Esophagus (tissue), 2 donors: ENCODE measurements around the gene ARHGEF11. TPM values are rescaled to one million over a fixed set of nuclear protein-coding genes. Genes with fewer than 3 reads are reported as not detected.
A peak's percentile ranks its signal among the peaks of the same experiment; 100 is the strongest.

Experiments used
- H3K27ac ChIP-seq, 2 donors: one replicate each; pipeline ENCODE4 v1.5.1; 2013; ENCODE audit warnings: low read depth in 2 of 2, mild to moderate bottlenecking in 2 of 2, inconsistent platforms in 1 of 2, low read length in 1 of 2, moderate library complexity in 1 of 2
- H3K27me3 ChIP-seq, 2 donors: one replicate each; pipeline ENCODE4 v1.6.1; 2013; ENCODE audit warnings: low read length in 2 of 2, control low read depth in 1 of 2, mild to moderate bottlenecking in 1 of 2; ENCODE audit not compliant: insufficient read depth in 2 of 2, control insufficient read depth in 1 of 2
- H3K36me3 ChIP-seq, 2 donors: one replicate each; pipeline ENCODE4 v1.6.1; 2013; ENCODE audit warnings: low read length in 1 of 2; ENCODE audit not compliant: control insufficient read depth in 2 of 2, insufficient read depth in 2 of 2
- H3K4me1 ChIP-seq, 2 donors: one replicate each; pipeline ENCODE4 v1.6.1; 2013; ENCODE audit warnings: low read length in 1 of 2; ENCODE audit not compliant: control insufficient read depth in 2 of 2, insufficient read depth in 2 of 2
- H3K4me3 ChIP-seq, 2 donors: one replicate each; pipeline ENCODE4 v1.5.1; 2013; ENCODE audit warnings: low read length in 2 of 2, mild to moderate bottlenecking in 2 of 2, low read depth in 1 of 2, moderate library complexity in 1 of 2
- H3K9me3 ChIP-seq, 2 donors: one replicate each; pipeline ENCODE4 v1.6.1; 2013; ENCODE audit warnings: mild to moderate bottlenecking in 2 of 2, low read depth in 1 of 2, low read length in 1 of 2, moderate library complexity in 1 of 2; ENCODE audit not compliant: control insufficient read depth in 2 of 2, insufficient read depth in 1 of 2
- WGBS, 2 donors: extraction: QIAGEN DNeasy Blood & Tissue Kit; methylation state at CpG; one replicate each; pipeline ENCODE4 v1.1.7; 2013; 5-methylcytosine and 5-hydroxymethylcytosine counted together
- polyA plus RNA-seq, 2 donors: library from polyadenylated mRNA; stranded (reverse); fragments of 200-250 nt; gene quantifications; one replicate each; pipeline ENCODE4 v1.2.3, GENCODE V29; 2013
- donor health status: healthy with polysubstance abuse.
- donor health status: Bipolar disorder and iron deficiency.

Gene ARHGEF11
- polyA plus RNA-seq, 2 donors: 6.5 to 11.2 TPM

DNA sequence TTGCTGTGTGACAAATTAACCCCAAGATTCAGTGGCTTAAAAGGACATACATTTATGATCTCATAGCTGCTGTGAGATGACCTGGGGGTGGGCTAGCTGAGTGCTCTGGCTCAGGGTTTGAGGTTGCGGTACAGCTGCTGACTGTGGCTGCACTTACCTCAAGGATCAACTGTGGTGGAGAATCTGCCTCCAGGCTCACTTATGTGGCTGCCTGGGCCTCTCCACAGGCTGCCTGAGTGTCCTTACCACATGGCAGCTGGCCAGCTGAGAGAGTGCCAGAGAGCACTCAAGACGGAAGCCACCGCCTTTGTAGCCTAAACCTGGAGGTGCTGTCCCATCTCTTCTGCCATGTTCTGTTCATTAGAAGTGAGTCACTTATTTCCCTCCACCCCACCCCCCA, 119.4 kb downstream of the ARHGEF11 start:
- Histone ChIP-seq H3K9me3 (peaks cover 0 to 10% of the 10 kb centered on the region in 2 donors), H3K4me3 (no peak overlapping the region), H3K36me3 (no peaks in the 10 kb centered on the region), H3K27ac (no peak overlapping the region), H3K4me1 (peaks cover 2 to 5% of the 10 kb centered on the region in 2 donors), H3K27me3 (peaks cover 0 to 35% of the 10 kb centered on the region in 2 donors)
- WGBS, 2 donors: 26 to 36% methylated on average over 3 of the region's 3 CpGs

DNA sequence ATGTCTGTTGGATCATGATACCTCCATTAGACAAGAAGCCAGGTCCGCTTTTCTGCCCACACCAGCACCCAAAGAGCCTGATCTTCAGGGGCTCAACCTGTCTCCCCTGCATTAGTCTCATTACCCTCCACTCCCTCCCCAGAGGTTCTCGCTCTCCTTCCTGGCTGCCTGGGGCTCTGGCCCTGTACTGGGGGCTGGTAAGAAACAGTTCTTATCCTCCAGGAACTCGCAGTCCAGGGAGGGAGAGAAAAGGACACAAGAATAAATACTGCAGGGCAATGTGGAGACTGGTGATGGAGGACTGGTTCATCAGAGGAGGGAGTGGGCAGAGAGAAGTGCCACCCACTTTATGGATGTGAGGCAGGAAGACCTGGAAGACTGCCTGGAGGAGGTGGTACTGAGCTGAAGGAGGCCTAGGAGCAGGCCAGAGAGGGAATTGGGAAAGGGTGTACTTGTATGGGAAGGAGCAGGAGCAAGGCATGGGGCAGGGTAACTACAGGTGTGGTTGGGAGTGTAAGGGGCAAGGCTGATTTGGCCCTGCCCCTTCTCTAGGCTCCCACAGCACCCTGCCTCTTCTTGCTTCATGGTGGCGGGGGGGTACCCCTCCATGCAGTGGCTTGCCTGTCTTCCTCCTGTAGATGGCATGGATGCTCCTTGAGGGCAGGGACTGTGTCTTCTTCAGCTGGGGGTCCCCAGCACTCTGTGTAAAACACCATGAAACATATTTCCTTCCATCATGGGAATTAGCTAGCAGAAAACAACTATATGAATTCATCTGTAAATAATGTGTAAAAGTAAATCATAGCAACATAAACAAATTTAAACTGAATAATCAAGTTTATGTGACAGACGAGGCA, 120.2 kb downstream of the ARHGEF11 start:
- H3K4me1 ChIP-seq: peaks cover 2 to 11% of the 10 kb centered on the region in 2 donors
- H3K4me3 ChIP-seq: no peak overlapping the region
- WGBS, 2 donors: 82 to 85% methylated on average over 5 of the region's 5 CpGs
- peaks cover 0 to 10% of the 10 kb centered on the region in 2 donors for H3K9me3 ChIP-seq
- H3K27me3 ChIP-seq: peaks cover 0 to 39% of the 10 kb centered on the region in 2 donors
- no peak overlapping the region for H3K27ac ChIP-seq
- H3K36me3 ChIP-seq: no peaks in the 10 kb centered on the region

DNA sequence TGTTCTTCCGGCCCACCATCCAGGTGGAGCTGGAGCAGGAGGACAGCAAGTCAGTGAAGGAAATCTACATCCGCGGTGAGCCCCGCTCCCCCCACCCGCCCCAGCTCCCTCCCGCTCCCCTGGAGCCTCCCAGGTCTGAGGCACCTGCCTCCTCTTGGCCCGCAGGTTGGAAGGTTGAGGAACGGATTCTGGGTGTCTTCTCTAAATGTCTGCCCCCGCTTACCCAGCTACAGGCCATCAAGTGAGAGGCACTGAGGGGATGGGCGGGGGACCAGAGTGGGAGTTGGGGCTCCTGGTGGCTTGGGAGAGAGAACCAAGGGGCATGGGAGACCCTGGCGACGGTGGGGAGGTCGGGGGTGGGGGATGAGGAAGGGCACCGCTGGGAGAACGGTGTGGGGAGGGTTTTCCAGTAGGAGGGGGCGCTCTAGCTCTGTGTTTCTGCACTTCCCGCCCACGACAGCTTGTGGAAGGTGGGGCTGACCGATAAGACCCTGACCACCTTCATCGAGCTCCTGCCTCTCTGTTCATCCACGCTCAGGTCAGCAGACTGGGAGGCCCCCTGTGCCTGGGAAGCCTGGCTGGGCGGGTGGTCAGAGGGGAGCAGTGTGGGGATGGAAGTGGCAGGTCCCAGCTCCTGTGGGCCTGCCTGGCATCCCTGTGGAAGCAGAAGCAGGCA, 120.9 kb downstream of the ARHGEF11 start:
- peaks cover 0 to 10% of the 10 kb centered on the region in 2 donors for H3K9me3 ChIP-seq
- peaks cover 2 to 14% of the 10 kb centered on the region in 2 donors for H3K4me1 ChIP-seq
- WGBS, 2 donors: 42 to 48% methylated on average over 21 to 22 of the region's 22 CpGs
- no peak overlapping the region for H3K4me3 ChIP-seq
- H3K36me3 ChIP-seq: no peaks in the 10 kb centered on the region
- no peak overlapping the region for H3K27ac ChIP-seq
- peaks cover 0 to 39% of the 10 kb centered on the region in 2 donors for H3K27me3 ChIP-seq

DNA sequence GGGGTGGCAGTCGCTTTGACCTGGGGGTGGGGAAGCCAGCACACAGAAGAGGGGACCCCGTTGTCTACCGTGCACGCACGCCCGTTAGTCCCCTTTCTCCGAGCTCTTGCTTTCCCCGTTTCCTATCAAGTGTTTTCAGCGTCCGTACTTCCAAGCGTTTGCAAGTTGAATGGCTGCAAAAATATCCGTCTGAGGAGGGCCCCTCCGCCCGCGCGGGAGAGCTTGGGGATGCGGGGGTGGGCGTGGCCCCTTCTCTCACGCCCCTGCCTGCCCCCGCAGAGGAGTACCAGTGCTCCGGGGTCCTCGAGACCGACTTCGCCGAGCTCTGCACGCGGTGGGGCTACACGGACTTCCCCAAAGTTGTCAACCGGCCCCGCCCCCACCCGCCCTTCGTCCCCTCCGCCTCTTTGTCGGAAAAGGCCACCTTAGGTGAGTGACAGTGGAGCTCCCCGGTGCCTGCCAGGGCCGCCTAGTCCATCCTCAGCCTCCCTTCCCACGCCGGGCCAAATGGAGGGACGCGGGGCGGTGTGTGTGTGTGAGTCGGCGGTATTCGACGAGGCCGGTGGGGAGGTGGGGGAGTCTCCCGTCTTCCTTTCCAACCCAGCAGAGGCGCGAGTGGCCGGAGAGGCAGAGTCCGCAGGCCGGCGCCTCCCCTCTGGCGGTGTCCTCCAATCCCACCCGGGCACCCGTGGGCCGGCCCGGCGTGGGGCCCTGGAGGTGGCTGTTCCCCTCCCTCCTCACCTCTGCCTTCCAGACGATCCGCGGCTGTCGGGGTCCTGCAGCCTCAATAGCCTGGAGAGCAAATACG, 121.7 kb downstream of the ARHGEF11 start:
- no peak overlapping the region for H3K4me3 ChIP-seq
- peaks cover 0 to 39% of the 10 kb centered on the region in 2 donors for H3K27me3 ChIP-seq
- 4 to 5% methylated on average over 59 to 64 of the region's 64 CpGs for WGBS, 2 donors

DNA sequence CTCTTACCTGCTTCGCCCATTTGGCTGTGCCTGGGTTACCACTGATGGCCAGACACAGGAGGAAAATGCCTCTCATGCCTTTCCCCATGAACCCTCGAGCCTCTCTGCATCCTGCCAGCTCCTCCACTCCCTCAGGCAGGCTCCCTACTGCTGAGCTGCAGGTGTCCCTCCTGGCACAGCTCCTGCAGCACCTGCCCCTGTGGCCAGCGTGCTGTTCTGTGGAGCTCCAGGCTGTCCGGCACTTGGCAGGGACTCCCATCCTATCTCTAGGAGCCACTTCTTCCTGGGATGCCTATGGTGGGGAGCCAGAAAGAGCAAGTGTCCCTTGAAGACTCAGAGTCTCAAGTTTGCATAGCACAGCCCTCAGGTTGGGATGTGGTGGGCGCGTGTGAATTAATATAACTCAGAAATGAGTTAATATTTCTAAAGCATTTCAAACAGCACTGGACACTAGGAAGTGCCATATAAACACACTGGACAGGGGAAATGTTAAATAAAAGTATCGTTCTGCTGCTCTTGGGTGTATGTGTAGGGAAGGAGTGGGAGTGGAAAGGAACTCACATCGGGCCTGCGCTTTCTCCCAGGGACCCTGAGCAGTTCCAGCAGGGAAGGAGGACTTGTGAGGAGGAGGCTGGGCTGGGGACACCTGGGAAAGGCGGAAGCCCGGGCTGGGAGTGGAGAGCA, 122.4 kb downstream of the ARHGEF11 start:
- Histone ChIP-seq H3K9me3 (peaks cover 0 to 10% of the 10 kb centered on the region in 2 donors), H3K4me1 (peaks cover 2 to 14% of the 10 kb centered on the region in 2 donors), H3K36me3 (no peaks in the 10 kb centered on the region), H3K27me3 (peaks cover 0 to 39% of the 10 kb centered on the region in 2 donors), H3K4me3 (no peak overlapping the region), H3K27ac (no peak overlapping the region)
- WGBS, 2 donors: 12 to 18% methylated on average over 11 of the region's 11 CpGs

More for the DNA sequence above, 121.7 kb downstream of the ARHGEF11 start:
- Histone ChIP-seq H3K9me3 (peaks cover 0 to 10% of the 10 kb centered on the region in 2 donors), H3K36me3 (no peaks in the 10 kb centered on the region), H3K27ac (no peak overlapping the region), H3K4me1 (peaks cover 2 to 14% of the 10 kb centered on the region in 2 donors)

DNA sequence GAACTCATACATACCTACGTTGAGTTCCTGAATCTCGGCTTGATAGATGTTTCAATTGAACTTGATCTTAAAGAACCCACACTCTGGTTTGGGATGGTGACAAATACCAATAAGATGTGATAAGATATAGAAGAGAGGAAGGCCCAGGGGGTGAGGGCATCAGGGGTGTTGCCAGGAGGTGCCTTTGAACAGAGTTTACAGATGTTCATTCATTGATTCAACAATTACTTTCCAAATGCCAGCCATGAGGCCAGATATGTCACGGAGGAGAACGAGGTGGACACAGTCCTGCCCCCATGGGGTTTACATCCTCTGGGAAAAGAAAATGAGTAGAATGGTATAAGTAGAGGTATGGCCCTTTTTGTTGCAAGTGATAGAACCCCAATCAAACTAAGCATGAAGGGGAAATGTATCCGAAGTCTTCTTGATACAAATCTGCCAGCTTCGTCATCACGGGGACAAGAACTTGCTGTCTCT, 124.5 kb downstream of the ARHGEF11 start:
- Histone ChIP-seq H3K27me3 (peaks cover 0 to 30% of the 10 kb centered on the region in 2 donors), H3K9me3 (peaks cover 0 to 3% of the 10 kb centered on the region in 2 donors), H3K4me3 (no peak overlapping the region), H3K4me1 (peaks cover under 1 to 8% of the 10 kb centered on the region in 2 donors), H3K27ac (no peak overlapping the region), H3K36me3 (no peaks in the 10 kb centered on the region)
- WGBS, 2 donors: 67% methylated on average over 7 of the region's 7 CpGs

DNA sequence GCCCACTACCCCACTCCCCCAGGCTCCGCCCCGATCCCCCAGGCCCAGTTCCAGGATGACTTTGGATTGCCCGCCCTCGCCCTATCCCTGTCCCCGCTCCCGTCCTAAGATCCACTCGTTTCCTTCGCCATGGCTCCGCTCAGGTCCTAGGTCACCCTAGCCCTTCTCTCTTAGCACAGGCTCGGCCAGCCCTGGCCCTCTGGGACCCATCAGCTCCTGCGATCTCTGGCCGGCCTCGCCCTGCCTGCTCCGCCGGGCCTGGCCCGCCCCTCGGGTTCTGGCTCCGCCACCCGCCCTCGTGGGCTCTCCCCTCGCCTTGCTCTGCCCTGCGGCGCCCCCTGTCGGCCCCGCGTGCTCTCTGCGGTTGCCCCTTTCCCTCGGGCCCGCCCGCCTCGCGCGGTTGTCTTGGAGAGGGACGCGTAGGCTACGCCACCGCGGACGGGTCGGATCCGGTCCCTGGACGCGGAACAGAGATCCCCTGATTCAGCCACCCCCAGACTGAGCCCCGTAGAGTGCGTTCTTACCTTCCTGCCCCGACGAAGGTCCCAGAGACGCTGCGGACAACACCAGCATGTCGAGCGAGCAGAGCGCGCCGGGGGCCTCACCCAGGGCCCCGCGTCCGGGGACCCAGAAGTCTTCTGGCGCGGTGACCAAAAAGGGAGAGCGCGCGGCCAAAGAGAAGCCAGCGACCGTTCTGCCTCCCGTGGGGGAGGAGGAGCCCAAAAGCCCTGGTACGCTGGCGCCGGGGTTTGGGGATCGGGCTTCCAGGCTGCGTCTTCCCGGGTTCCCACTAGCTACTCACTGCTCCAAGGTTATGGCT, 125.1 kb downstream of the ARHGEF11 start, which contains the start of gene LRRC71:
Gene LRRC71, plus strand, starts transcription at position 400 of the 820 bp plus-strand sequence. Its CDS starts 172 bp downstream, at position 572.
- H3K27ac ChIP-seq: no peak within 1 kb of the TSS
- peak within 1 kb of the TSS in 1 of 2 donors; percentile 6 for H3K4me3 ChIP-seq

DNA sequence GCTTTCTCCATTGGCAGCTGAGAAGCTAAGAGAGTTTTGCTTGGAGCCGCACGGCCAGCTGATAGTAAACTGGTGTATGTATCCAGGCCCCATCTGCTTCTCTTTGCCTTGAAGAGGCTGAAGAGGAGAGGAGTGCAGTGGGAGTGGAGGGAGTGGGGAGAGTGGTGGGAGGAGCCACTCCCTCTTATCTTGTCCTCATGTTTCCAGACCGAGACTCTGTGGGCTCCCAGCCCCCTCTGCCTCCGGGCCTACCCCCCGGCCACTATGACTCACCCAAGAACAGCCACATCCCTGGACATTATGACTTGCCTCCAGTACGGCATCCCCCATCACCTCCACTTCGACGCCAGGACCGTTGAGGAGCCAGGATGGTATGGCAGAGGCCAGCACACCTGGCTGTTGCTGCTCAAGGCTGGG, 131.1 kb downstream of the ARHGEF11 start:
- H3K9me3 ChIP-seq: no peaks in the 10 kb centered on the region
- no peaks in the 10 kb centered on the region for H3K4me1 ChIP-seq
- H3K27me3 ChIP-seq: no peaks in the 10 kb centered on the region
- H3K36me3 ChIP-seq: peaks cover 0 to 9% of the 10 kb centered on the region in 2 donors
- WGBS, 2 donors: 78 to 83% methylated on average over 9 of the region's 9 CpGs
- no peak overlapping the region for H3K4me3 ChIP-seq
- no peak overlapping the region for H3K27ac ChIP-seq

More for the DNA sequence above, 125.1 kb downstream of the ARHGEF11 start, which contains the start of gene LRRC71:
- H3K36me3 ChIP-seq: no peaks in the 10 kb centered on the region
- H3K27me3 ChIP-seq: peaks cover 0 to 28% of the 10 kb centered on the region in 2 donors
- H3K9me3 ChIP-seq: peaks cover 0 to 3% of the 10 kb centered on the region in 2 donors
- 7 to 8% methylated on average over 66 to 71 of the region's 71 CpGs for WGBS, 2 donors
- peaks cover 0 to 8% of the 10 kb centered on the region in 2 donors for H3K4me1 ChIP-seq
